NCI-H2081 (cell line): ENCODE data around the gene C10orf67.
"Not testable (repeated sequence)": the region's sequence is repeated elsewhere in the genome, so short reads cannot be mapped to it uniquely, and the experiment has no call there.

Experiments used
- DNase-seq, 2 experiments: peaks; one replicate each; lab custom pipeline; 2025; lab: John Stamatoyannopoulos, UW

Gene C10orf67

DNA sequence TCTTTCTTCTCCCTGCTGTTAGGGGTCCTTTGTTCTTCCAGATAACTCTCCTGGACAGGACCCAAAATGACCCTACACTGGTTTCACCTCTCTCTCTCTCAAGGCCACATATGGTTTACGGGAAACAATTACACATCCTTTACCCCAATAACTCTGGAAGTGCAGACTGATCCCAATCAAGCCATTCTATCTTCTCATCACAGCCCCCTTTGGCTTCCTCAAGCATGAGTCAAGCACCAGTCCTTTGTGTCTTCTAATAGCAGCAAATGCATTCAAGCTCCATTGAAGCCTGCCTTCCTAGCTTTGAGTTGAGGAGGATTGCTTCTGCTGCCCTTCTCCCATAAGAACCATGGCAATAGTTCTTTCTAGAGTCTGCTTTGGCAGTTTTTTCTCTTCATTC is 20.2 kb downstream of the C10orf67 start:
- DNase-seq = no peak

DNA sequence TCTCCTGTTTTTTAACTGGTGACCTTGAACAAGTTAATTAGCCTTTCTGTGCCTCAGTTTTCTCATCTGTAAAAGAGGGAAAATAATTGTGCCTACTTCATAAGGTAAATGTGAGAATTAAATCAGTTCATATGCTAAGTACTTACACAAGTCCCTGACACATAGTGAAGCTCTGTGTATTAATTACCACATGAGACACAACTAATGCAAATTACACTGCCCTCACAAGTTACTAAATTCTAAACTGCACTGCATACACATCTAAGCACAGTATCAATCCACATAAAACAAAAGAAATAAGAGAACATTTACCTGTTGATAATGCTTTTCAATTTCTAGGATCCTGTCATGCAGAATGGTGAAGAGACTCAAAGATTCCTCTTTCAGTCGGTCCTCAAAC is 22.5 kb downstream of the C10orf67 start:
- no peak for DNase-seq

DNA sequence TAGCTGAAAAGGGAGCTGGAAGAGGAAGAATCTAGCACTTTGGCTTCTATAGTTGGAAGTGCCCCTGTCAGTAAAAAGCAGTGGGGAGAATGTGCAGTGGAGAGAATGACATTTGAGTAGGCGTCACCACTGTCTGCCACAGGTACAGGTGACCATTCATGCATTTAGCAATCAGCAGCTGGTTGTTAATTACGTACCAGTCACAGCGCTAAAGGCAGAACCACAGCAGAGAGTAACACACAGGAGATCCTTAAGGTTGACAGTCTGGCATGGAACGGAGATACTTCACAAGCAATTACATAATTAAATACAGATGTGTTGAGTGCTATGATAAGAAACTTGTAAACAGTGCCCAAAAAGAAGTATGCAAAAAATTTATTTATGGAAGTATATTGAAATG is 24.8 kb downstream of the C10orf67 start:
- no peak for DNase-seq

DNA sequence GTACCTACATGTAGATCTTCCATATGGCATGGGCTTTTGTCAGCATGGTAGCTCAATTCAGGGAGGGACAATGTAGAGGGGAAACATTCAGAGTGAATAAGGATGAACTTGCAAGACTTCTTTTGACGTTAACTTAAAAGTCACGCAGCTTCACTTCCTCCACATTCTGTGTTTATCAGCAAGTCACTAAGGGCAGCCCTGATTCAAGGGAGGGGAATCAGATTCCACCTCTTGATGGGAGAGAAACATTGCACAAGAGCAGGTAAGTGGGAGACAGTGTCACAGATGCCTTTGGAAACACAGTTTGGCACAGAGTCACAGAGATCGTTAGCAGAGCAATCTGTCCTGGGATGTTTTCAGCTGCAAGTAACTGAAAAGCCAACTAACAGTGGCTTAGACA is 26.2 kb downstream of the C10orf67 start:
- no peak for DNase-seq

DNA sequence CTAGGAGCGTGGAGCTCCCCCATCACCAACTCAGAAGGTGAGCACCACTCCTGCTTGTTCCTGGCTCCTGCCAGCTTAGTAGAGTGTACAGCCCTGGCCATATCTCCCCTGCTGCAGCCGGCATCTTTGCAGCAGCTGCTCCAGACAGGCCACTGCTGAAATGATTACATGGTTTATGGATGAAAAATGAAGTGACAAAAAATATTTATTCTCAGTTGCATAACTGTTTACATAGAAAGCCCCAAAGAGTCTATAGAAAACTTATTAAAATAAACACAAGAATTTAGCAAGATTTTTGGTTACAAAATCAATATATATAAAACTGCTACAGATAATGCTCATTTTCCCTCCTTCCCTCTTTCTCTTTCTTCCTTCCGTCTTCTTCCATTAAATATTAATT is 27.2 kb downstream of the C10orf67 start:
- DNase-seq = no peak

DNA sequence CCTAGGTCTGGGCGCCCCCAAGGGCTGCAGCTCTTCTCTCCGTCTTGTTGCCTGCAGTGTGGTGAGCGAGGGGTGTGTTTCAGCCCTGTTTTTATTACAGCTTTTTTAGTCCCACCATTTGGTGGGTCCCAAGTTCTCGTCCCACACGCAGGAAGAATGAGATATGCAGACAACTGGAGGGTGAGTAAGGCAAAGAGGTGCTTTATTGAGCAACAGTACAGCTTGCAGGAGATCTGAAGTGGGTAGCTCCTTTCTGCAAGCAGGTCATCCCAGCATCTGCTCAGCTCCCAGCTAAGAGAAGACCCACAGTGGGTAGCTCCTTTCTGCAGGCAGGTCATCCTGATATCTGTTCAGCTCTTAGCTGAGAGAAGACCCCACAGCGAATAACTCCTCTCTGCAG is 28.2 kb downstream of the C10orf67 start:
- DNase-seq = no peak

DNA sequence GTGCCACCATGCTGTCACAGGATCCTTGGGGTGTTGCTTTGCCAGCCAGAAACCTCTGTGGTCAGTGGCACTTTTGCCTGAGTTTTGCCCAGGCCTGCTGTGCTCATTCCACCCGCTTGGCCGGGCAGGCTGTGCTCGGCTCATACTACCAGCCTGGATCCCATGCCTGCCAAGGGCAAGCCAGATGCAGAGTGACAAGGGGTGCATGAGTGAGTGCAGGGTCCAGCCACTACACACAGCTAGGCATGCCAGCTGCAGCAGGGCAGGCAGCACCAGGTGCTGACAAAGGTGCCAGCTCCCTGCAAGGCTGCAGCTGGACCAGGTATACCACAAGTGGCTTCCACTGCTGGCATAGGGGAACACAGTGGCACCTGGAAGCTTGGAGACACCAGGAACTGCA is 28.6 kb downstream of the C10orf67 start:
- no peak for DNase-seq

DNA sequence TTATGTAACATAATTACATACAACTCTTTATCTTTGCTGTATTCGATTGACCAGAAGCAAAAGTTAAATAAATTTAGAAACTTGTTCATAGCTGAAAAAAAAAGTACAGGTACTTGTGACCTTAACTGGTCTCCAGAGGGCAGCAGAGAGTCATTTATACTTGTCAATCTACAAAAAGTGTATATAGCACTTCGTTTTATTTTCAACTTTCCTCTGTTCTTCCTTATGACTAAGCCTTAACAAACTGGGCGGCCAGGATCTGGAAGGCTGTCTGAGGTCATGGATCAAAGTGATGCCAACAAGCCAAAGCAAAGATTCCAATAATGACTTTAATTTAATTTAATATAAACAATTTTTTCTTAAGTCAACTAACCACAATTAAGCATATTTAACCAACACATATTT is 29.8 kb downstream of the C10orf67 start:
- peak; percentile 22 to 28 for DNase-seq

DNA sequence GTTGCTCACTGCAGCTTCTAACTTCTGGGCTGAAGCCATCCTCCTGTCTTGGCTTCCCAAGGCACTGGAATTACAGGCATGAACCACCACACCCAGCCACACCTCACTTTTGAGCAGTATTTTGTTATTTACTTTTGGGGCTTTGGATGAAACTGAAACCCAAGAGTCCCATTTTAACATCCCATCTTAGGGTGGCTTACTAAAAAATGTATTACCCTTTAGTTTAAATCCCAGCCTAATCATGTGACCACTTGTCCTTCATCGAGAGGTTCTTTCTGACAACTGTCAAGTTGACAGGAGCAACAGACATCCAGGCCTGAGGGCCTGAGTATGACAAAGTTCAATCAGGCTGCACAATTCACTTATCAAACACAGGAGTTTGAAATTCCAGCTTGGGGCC is 33.6 kb downstream of the C10orf67 start:
- no peak for DNase-seq

DNA sequence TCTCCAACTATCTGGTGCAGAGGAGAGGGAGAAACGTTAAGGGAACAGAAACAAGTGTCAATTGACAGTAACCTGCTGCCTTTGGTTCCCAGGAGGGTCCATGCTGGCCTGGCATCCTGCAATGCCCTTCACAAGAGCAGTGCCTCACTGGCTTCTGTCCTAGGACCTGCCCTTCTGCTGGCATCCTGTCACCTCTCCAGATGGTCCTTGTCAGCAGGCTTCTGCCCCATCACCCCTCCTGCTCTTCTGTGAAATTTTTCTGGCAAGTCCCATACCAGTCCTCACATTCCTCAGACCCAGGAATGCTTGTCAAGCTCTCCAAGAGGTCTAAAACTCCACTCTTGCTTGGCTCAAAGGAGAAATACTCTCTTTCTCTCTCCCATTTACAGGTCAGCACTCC is 34.2 kb downstream of the C10orf67 start:
- no peak for DNase-seq

DNA sequence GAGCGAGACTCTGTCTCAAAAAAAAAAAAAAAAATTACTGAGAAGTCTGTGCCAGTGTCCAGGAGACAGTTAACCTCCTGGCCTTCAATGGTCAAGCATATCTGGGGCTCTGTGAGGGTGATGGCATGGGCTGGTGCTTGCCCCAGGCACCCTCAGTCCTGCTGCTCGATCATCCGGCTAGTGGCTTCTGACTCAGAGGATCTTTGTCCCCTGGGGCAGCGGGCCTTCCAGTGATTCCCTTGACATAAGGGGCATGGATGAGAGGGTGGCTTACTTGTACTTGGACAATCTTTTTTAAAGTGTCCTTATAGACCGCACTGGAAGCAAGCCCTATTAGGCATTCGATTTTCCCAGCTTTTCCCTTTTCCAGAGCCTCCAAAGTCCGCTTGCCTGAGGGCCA is 44.6 kb downstream of the C10orf67 start:
- not testable (repeated sequence) for DNase-seq

DNA sequence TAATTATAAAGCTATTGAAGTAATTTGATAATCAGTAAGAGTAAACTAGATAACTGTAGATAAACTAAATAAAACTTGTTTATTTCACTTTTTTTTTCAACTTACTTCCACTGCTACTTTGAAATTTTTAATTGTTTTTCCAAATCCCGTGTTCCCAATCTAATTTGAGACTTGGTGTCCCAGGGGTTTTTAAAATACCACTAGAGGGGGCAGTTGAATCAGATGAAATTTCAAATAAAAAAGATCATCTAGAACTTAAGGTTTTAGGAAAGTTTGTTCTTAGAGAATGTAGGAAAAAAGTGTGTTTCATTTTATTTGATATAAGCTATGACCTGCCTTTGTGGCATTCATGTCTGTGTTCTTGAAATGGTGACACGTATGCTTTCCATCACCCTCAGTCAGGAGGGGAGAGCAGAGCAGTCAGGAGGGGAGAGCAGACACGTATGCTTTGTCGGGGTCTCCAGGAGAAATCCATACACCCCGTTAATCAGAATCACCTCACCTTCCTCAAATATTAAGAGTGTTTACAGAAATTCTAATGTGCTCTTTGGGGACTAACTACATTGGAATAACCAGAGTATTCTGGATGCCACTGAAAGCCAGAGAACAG is 49.9 kb downstream of the C10orf67 start:
- no peak for DNase-seq

DNA sequence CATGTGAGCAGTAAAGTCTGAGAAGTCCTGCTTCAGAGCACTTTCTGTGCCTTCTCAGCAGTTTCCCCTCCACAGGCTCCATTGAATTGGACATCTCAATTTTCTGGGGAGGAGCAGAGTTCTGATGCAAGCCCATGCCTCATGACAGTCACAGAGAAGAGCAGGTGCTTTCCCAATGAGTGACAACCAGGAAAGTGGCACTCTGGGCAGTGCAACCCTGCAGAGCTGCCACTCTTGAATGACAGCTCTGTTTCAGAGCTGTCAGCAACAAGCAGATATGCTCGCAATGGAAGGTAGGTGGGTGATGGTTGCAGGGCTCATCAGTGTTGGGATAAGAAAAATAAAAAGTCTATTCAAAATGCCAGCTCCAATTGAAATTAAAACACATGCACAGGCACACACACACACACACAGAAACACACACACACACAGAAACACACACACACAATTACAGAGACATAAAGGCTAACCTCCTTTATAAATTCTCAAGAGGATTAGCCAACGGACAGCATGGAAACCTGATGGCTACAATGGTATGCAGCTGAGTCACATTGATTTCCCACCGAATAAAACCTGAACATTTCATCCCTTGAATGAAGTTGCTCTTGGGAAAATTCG is 50.5 kb downstream of the C10orf67 start:
- DNase-seq = no peak

DNA sequence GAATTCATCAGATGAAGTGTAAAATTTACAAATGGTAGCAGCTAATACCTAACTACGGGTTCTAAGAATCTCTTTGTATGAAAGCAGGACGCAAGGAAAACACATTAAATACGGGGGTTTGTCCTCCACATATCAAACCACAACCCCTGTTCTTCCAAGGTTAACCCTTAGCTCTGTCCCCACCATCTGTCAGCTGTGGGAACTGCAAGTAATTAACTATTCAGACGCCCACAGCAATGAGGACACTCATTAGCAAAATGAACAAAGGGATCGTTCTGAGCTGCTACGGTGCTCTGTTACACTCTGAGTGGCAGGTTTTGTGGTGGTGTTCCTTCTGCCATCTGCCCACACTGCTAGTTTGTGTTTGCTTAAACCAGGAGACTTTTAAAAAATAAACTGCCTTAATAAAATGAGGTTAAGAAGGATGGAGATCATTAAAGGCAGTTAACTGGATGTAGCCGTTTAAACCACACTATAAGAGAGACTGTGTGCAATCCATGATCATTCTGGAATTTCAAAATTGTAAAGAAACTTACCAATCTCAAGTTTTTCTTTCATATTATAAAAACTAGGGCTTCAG is 51.4 kb downstream of the C10orf67 start:
- DNase-seq = peak; percentile 35 to 66

DNA sequence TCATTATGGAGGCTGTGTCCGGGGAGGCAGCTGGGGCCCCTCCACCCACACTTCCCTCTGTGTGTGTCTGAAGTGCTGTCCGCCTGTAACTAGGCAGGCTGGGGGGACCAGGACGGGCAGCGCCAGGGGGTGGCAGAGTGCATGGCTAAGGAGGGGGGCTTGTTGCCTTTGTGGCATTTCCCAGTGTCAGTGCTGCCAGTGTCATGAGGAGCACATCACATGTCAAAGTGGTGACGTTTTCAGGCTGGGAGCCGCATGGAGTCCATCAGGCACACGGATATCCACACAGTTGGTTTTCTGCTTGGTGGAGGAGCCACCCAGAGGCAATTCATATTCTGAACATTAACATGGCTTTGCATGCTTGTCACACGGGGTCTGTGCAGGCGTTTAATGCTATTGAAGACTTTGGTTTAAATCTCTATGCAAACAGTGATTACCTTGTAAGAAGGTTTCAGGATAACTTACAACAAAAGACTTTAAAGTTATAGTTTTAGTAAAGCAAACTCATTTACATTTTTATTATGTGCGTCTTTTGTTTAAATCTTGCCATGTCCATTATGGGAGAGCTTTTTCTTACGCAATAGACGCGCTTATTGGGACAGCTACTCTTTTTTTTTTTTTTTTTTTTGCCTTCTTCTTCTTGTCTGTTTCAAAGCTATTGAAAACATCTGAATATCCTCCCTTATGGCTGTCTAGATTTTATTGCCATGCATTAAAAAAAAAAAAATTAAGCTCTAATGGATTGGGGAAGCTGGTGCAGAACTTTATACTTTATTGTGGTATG is 52.9 kb downstream of the C10orf67 start:
- no peak for DNase-seq

DNA sequence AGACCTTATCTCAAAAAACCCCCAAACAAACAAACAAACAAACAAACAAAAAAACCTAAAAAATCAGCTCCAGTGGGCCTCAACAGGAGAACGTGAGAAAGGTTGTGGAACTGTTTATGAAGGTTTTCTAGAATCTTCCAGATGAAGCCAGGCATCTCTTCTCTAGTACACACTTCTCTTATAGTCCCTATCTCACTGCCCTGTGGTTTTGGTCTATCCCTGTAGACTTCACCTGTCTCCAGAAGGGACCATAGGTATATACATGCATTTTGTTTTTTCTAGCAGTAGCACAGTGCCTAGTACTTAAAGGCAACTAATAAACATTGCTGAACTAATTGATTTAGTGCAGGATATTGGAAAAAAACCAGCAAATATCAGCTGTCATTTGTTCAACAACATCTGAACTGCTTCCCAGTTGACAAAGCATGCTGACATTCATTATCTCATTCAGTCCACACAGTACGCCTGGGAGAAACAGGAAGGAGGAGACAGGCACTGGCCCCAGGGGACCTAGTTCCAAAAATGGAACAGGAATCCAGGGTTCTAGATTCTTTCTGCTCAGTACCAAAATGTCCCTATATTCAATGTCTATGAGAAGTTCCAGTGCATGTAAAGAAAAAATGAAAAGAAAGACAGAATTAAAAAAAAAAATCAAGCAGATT is 59.8 kb downstream of the C10orf67 start:
- no peak for DNase-seq

DNA sequence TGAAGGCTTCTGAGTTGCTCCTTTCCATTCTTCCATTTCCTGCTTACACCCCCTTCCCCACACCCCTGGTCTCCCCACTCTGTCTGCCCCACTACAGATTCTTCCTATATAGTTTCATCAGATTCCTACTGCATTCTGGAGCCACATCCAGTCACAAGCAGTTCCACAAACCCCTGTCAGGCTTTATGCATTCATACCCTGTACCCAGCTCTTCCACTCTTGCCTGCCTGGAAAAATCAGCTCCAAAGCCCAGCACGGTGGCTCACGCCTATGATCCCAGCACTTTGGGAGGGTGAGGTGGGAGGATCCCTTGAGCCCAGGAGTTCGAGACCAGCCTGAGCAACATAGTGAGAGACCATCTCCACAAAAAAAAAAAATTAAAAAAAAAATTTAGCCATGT is 60.4 kb downstream of the C10orf67 start:
- no peak for DNase-seq

DNA sequence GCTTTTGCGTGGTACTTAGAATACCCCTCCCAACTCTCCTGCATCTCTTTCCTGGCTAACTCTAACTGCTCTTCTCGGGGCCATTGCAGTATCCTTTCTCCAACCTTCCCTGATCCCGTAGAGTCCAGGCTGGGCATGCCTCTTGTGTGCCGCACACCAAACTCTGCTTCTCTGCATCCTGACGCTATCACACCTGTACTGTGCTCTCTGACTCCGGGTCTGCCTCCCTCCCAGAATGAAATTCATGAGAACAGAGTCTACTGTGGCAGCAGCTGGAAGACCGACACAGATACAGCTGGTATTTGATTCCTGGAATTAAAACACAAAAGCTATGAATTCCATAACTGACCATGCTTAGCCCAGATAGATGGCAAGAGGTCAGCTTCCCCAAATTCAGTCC is 60.9 kb downstream of the C10orf67 start:
- DNase-seq = no peak

DNA sequence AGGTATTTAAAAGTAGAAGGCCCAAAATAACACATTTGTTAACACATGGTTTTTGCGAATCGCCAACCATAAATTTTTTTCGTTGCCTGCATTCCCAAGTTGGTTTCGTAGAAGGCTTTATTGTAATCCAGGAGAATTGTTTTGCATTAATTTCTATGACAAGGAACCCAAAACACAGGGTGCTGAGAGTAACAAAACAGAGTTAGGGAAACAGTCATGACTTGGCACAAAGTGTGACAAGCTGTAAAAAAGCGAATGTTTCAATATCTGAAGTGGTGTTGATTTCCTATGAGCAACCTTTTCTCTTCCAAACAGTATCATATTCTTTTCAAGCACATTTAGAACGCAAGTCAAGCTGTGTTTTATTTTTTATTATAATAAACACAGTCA is 63.6 kb downstream of the C10orf67 start:
- DNase-seq = no peak

DNA sequence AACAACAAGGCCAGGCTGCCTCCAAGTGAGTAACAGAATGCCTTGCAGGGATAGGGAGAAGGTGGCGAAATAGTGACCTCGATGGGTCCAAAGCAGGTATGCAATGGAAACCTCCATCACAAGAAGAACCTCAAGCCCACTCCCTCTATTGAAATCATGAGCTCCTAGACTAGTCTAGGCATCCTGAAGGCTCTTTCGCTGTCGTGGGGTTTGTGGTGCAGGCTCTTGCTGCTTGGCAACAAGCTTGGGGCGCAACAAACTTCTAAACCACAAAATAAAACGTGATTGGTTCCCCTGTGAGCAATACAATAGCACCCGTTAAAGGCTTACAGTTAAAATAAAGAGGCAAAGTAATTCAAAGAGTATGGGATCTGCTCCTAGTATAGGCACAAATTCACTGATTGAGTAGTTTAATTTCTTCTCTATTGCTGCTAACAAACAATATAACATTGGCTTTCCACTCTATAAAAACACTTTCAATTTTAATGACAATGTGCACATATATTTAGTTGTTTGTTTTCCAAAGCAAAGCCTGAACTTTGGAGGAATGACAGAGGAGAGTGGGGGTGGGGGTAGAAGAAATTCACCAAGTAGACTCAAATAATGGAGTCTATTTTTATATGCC is 64.1 kb downstream of the C10orf67 start:
- DNase-seq = no peak

DNA sequence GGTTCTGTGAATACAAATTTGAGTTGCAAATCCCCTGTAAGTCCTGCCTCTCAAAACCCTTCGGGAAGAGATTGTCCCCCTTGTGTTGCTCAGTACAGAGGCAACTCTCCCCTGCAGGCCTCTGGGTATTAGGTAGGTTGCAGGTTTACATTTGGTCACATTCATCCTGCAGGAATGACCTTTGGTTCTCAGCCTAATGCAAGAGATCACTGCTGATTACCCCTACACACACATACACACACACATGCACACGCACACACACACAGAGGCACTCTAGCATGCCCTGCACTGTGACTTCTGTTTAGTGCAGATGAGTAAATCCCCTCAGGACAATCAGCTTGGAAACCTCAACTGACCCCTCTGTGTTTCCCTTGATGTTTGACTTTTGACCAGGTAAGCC is 69.2 kb downstream of the C10orf67 start:
- no peak for DNase-seq

DNA sequence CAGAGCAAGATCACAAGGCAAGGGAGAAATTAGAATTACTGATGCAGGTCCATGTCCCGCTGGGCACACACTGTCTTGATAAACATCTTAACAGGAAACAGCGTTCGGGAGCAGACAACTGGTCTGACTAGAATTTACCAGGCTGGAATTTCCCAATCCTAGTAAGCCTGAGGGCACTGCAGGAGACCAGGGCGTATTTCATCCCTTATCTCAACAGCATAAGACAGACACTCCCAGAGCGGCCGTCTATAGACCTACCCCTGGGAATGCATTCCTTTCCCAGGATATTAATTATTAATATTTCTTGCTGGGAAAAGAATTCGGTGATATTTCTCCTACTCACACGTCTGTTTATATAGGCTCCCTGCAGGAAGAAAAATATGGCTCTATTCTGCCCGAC is 70.4 kb downstream of the C10orf67 start:
- not testable (repeated sequence) for DNase-seq
